HG02885 (cell line): ENCODE results near the gene MAGIX.

Experiments
- ATAC-seq: cut with Tn5 transposase; IDR thresholded peaks from one replicate; pipeline ENCODE4 v1.9.1; 2021; ENCODE audit warnings: mild to moderate bottlenecking; ENCODE audit not compliant: unreplicated experiment, poor library complexity

The MAGIX gene

GRCh38 chrX:49177873-49178480 lies 15.4 kb downstream of the MAGIX start:
- ATAC-seq = no peak

GRCh38 chrX:49178537-49178936 lies 16.0 kb downstream of the MAGIX start:
- ATAC-seq = no peak

GRCh38 chrX:49179358-49179757 lies 16.8 kb downstream of the MAGIX start:
- no peak for ATAC-seq

- no peak for ATAC-seq
Measured at GRCh38 chrX:49183701-49184281, 21.2 kb downstream of the MAGIX start.

- peak; percentile 63 for ATAC-seq
Measured at GRCh38 chrX:49184294-49185281, 22.0 kb downstream of the MAGIX start.

DNA sequence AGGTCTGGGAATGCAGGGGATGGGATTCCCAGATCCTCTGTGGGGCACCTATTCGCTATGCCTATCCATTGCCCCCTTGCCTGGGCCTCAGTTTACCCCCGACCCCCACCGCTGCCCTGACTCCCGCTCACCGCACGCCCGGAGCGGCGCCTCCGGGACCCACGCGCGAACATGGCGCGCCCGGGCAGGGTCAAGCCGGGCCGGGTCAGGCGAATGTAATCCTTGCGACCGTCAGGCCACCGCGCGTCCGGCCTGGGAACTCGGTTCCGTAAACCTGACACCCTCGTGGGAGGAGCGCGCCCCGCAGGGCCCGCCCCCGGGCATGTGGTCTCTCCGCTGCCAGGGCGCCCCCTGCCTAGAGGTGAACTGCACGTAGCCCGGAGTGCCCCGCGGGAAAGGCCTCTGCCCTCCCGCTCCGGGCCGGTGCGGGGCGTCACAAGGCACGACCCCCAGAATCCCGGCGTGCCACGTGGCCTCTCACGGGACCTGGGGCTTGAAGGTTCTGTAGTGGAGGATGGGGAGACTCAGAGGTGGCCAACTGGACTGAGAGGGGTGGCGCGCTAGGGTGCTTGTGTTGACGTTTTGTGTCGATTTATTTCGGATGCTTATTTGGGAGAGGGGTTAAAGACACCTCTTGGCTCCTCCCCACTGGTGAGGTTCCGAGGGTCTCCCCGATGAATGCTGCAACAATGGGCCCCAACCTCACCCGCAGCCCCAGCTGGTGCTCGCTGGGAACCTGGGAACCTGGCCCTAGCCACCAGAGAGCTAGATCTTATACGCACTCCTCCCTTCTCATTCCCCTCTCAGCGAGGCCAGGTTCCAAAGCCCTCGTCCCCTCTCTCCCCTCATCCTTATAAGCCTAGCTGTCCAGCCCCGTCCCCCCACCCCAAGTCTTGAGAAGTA lies 23.8 kb downstream of the MAGIX start, which contains the start of gene PRICKLE3:
Gene PRICKLE3, minus strand, starts transcription at position 249 of the 903 bp plus-strand sequence. Its CDS starts 76 bp downstream, at position 173.
- ATAC-seq = peak; percentile 30

DNA sequence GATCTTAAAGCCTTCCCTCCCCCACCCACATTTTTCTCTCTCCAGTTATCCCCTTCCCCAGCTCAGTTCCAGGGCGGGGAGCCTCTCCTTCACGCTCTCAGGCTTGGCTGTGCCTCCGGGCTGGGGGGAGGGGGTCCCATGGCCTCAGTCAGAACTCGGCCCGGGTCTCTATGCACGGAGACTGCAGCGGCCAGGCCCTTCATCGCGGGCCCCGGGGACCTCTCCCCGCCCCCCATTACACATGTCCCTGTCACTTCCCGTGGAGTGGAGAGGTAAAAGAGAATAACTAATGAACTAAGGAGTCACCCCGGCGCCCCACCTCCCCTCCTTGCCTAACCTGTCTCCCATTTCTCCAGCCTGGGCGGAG lies 24.5 kb downstream of the MAGIX start:
- ATAC-seq = no peak

DNA sequence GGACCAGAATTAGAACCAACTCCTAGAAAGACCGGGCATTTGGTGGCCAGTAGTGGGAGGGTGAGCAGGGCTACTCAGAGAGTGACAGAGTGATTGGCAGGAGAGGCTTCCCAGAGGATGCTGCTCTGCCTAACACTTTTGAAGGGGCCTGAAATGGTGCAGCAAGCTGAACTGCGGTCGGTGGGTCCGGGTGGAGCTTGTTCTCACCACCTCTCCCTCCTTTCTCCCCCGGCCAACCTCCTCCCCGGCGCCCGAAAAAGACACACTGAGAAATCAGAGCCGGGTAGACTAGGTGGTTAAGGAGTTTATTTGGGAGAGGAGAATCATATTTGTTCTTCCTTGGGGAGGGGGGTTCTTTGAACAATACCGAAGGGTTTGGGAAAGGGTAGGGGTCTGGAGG lies 25.0 kb downstream of the MAGIX start:
- ATAC-seq = no peak

DNA sequence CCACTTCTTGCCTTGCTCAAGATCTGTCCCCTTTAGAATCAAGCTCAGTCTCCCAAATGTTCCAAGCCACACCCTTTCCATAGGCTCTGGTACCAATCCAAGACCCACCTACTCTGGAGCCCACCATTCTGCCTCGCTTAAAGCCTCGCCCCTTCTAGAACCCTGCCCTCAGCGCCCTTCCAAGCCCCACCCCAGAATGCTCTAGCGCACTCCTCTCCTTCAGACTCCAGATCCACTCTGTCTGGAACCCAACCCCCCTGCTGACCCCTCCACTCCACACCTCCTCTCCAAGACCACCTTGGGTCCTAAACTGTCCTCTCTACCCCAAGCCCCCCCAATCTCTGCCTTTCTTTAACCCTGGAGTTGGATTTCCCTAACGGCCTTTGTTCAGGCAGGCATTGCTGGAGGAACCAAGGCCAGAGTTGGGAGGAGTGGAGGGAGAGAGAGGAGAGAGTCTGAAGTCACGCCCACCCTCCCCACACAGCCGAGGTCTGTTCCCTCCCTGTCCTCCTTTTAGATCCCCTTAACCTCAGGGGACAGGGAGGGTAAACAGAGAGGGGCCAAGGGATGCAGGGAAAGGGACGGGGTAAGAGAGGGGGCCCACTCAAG lies 26.0 kb downstream of the MAGIX start:
- ATAC-seq = no peak

DNA sequence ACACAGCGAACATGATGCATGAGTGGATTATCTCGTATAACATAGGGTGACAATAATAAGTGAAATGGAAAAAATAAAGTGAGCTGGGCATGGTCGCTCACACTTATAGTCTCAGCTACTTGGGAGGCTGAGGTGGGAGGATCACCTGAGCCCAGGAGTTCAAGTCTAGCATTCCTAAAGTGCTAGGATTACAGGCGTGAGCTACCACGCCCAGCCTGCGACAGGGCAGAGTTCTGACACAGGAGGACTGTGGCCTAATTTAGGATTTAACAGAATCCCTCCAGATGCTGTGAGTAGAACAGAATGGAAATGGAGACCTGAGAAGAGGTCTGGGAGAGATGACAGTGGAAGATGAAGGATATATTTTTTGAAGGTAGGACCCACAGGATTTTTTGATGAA lies 27.0 kb downstream of the MAGIX start:
- ATAC-seq = no peak

DNA sequence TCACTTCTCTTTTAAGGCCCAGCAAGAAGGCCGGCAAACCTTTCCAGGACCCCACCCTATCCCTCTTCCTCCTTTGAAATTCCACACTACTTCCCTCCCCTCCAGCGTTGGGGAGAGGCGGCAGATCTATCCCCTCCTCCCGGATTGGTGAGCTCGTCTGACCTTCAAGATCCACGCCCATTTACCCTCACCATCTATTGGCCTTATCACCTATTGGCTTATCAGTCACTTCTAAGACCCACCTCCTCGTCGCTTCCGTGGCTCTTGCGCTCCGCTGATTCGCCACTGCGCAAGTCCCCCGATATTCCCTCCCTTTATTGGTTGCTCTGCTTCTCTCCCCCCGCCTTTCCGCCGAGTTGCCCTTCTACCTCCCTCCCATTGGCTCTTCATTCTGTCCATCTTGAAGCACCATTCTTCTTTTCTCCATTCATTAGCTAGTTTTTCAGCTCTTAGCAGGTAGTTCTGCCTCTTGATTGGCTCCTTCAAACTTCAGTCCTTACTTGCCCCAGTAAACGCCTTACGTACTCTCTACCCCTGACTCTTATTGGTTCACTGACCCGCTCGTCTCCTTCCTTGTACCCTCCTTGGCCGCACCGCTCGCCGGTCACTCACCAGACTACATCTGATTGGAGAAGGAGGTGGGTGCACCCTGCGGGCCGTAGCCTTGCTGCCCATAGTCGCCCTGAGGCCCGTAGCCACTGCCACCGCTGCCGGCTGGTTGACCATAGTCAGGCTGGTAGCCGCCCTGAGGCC lies 28.4 kb downstream of the MAGIX start:
- ATAC-seq = peak; percentile 90

- peak; percentile 17 for ATAC-seq
Measured at GRCh38 chrX:49191574-49192011, 29.0 kb downstream of the MAGIX start.

DNA sequence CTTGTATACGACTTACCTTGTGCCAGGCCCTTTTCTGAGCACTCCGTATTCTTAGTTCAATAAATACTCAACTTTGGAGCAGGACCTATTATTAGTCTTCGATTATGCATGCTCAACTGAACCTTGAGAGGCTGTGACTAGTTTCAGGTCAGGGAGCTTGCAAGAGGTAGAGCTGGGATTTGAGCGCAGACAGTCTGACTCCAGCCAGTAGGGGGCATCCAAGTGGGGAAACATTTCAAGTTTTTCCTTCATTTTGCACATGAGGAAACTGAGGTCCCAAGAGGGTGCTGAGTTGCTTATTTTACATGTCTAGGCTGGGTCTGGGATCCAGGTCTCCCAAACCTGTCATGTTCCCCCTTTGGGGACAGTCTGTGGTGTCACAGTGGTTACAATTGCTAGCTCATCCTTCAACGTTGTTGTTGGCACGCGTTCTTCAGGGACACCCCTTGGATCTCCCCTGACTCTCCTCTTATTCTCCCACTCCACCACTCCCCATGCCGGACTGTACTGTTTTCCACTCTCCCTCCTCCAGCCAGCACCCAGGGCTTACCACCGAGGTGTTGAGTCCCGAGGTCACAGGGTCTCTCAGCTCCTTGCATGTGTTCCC lies 30.3 kb downstream of the MAGIX start:
- no peak for ATAC-seq

DNA sequence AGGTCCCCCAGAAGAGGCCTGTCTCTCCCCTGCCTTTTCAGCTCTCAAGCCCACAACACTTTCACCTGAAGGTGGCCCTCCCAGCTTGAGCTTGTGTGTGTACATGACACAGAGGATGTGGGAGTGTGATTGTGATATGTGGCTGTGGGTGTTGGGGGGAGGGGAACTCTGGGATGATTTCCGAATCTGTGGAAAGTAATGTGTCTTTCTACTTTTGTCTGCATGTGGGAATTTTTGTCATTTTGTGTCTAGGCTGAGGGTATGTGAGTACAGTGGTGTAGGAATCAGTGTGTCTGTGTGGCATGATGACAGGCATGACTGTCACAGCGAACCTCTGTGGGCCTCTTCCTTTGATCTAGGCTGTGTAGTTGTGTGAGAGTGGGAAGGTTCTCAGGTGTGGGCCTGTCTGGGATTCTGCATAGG lies 31.0 kb downstream of the MAGIX start:
- ATAC-seq = no peak

DNA sequence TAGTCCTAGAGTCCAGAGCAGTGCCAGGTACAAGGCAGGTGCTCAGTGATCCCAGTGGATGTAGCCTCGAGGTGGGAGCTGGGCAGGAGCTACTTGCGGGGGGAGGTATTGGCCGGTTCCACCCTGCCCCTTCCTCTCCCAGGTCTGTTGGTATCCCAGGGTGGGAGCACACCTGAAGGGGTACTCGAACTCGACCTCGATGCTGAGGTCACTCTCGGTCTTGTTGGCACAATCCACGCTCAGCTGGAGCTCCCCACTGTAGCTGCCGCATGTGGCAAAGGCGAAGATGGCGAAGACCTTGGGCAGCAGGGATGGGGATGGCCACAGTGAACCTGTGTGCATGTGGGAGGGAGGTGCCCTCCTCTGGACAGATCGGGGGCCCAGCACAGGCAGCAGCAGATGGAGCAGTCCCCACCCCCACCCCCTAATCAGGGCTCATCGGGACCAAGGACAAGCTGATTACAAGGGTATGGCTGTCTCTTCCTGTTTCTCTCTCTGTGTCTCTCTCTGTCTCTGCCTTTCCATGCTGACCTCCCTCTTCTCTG lies 35.1 kb downstream of the MAGIX start:
- ATAC-seq = no peak

DNA sequence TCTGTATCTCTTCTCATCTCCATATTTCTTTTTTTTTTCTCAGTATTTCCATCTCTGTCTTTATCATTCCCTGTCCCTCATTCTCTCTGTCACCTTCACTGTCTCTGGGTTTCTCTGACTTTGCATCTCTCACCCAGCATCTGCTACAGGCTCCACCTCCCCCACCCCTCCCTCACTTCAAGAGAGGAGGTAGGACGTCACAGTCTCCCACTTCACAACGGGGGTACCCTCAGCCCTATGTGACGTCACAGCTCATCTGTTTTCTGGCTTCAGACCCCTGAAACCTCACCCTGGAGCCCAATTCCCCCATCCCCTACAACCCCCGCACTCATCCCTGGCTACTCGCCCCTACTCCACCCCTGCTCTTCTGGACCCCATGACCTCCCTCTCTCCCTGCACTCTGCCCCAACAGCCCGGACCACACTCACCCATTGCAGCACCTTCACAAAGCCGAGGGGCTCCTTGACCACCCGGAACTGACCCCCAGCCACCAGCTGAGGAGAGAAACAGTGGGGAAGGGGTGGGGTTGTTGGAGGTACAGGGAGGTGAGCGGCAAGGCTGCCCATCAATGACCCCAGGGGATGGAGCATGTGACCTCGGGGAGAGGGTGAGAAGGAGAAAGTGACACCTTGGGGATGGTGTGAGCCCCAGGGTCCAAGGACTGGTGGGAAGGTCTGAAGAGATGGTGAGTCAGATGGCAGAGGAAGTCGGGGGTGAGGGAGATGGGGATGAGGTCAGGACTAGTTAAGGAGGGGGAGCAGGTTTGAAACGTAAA lies 36.2 kb downstream of the MAGIX start:
- no peak for ATAC-seq

- no peak for ATAC-seq
Measured at GRCh38 chrX:49199315-49199595, 36.7 kb downstream of the MAGIX start.
